ENCODE measurements around the gene CEP290.
A peak's percentile ranks its signal among the peaks of the same experiment; 100 is the strongest.
"Not testable (repeated sequence)": the region's sequence is repeated elsewhere in the genome, so short reads cannot be mapped to it uniquely, and the experiment has no call there.

CEP290 gene

DNA sequence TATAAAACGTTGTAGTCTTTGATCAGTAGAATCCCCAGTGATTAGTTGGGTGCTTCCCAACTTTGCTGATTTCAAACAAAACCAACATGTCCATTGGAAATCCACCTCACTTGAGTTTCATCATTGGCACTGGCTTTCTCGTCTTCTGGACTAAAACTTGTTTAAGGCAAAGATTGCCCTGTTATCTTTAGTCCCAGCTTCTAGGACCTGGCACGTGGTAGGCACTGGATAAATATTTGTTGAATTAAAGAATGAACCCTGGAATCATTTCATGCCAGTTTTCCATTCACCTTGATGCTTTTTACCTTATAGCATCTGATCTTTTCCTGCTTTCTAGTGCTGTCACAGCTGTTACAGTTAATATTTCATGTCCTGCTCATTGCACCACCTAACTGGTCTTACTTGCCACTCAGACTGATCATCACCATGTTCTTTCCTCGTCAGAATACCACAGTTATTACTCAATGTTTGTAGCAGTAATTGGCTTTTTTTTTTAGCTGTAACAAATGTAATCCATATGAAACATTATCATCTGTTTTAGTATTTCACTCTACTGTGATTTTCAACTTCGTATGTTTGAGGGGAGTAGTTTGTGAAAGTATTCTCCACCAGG is 105.4 kb downstream of the CEP290 start:
- no peak for DNase-seq (ENCODE audit: low spot score)
- Histone ChIP-seq H3K4me3 (ENCODE audit: severe bottlenecking) (peak overlapping the region; percentile 79), H3K36me3 (ENCODE audit: low read depth) (peaks cover 32% of the 10 kb centered on the region), H3K27me3 (ENCODE audit: insufficient read depth, poor library complexity, severe bottlenecking) (no peaks in the 10 kb centered on the region), H3K9me3 (ENCODE audit: severe bottlenecking) (no peaks in the 10 kb centered on the region), H3K27ac (ENCODE audit: poor library complexity, severe bottlenecking) (peak overlapping the region; percentile 33), H3K4me1 (ENCODE audit: insufficient read depth, poor library complexity, severe bottlenecking) (peaks cover 12% of the 10 kb centered on the region)
- TF ChIP-seq, protein P1, sequence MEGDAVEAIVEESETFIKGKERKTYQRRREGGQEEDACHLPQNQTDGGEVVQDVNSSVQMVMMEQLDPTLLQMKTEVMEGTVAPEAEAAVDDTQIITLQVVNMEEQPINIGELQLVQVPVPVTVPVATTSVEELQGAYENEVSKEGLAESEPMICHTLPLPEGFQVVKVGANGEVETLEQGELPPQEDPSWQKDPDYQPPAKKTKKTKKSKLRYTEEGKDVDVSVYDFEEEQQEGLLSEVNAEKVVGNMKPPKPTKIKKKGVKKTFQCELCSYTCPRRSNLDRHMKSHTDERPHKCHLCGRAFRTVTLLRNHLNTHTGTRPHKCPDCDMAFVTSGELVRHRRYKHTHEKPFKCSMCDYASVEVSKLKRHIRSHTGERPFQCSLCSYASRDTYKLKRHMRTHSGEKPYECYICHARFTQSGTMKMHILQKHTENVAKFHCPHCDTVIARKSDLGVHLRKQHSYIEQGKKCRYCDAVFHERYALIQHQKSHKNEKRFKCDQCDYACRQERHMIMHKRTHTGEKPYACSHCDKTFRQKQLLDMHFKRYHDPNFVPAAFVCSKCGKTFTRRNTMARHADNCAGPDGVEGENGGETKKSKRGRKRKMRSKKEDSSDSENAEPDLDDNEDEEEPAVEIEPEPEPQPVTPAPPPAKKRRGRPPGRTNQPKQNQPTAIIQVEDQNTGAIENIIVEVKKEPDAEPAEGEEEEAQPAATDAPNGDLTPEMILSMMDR (IDR thresholded peaks at IDR 0.05; ENCODE audit: poor library complexity, severe bottlenecking), result no peak
- peak; percentile 32; the same call in 2 of the 3 replicates for ATAC-seq (ENCODE audit: low read depth)

DNA sequence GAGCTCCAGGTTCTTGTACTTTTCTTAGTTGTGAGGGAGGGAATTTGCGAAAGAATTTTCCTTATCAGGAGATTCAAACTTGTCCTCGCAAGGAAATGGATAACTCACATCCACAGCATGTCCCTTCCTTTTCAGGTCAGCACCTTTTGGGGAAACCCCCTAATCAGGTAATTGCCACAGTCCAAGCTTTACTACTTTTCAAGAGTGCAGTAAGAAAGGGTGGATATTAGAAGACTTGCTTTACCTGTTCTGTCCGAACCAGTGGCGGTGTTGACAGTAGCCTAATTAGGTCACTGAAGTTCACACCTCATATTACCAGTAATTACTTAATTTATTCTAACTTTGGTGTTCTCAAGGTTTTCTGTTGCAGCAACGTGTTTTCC is 106.0 kb downstream of the CEP290 start:
- no peaks in the 10 kb centered on the region for H3K27me3 ChIP-seq (ENCODE audit: insufficient read depth, poor library complexity, severe bottlenecking)
- TF ChIP-seq, protein P1 (IDR thresholded peaks at IDR 0.05; ENCODE audit: poor library complexity, severe bottlenecking), result no peak
- peak overlapping the region; percentile 33 for H3K27ac ChIP-seq (ENCODE audit: poor library complexity, severe bottlenecking)
- H3K36me3 ChIP-seq (ENCODE audit: low read depth), result peaks cover 27% of the 10 kb centered on the region
- peak; percentile 13; the same call in 2 of the 3 replicates for ATAC-seq (ENCODE audit: low read depth)
- no peak for DNase-seq (ENCODE audit: low spot score)
- no peaks in the 10 kb centered on the region for H3K9me3 ChIP-seq (ENCODE audit: severe bottlenecking)
- H3K4me1 ChIP-seq (ENCODE audit: insufficient read depth, poor library complexity, severe bottlenecking), result peaks cover 12% of the 10 kb centered on the region
- peak overlapping the region; percentile 79 for H3K4me3 ChIP-seq (ENCODE audit: severe bottlenecking)

DNA sequence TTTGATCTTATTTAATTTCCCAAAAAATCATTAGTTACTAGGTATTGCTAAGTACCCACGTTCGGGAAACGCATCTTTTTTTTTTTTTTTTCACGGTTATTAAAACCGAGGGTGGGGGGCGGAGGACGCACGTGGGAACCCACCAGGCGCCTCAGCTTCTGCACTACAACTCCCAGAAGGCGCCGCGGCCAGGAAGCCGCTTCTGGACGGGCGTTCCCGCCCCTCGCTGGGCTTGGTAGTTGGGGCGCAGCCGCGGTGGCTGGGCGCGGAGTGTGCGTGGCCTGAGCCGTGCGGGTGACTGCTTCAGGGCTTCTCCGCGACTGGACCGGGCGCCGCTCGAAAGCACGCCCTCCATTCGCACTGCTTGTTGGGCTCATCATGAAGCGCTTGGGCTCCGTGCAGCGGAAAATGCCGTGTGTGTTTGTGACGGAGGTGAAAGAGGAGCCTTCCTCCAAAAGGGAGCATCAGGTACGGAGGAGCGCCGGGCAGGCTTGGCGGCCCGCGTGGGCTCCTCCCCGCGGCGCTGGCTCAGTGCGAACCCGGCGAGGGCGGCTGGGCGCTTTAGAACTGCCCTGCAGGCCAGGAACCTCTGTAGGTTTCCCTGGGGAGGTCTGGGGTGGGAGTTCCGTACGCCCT is 106.5 kb downstream of the CEP290 start:
- TF ChIP-seq, protein P1 (IDR thresholded peaks at IDR 0.05; ENCODE audit: poor library complexity, severe bottlenecking), result no peak
- H3K4me1 ChIP-seq (ENCODE audit: insufficient read depth, poor library complexity, severe bottlenecking), result peaks cover 12% of the 10 kb centered on the region
- peak overlapping the region; percentile 33 for H3K27ac ChIP-seq (ENCODE audit: poor library complexity, severe bottlenecking)
- DNase-seq (ENCODE audit: low spot score) (peak; percentile 87), ATAC-seq (ENCODE audit: low read depth) (peak; percentile 97)
- no peaks in the 10 kb centered on the region for H3K9me3 ChIP-seq (ENCODE audit: severe bottlenecking)
- H3K36me3 ChIP-seq (ENCODE audit: low read depth), result peaks cover 22% of the 10 kb centered on the region
- H3K27me3 ChIP-seq (ENCODE audit: insufficient read depth, poor library complexity, severe bottlenecking), result no peaks in the 10 kb centered on the region
- peak overlapping the region; percentile 79 for H3K4me3 ChIP-seq (ENCODE audit: severe bottlenecking)

DNA sequence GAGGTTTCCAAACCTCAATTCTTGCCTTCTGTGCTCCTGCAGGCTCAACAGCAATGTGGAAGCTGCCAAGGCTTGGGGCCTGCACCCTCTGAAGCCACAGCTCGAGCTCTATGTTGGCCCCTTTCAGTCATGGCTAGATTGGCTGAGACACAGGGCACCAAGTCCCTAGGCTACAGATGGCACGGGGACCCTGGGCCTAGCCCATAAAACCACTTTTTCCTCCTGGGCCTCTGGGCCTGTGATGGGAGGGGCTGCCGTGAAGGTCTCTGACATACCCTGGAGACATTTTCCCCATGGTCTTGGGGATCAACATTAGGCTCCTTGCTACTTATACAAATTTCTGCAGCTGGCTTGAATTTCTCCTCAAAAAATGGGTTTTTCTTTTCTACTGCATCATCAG is 110.7 kb downstream of the CEP290 start:
- DNase-seq (ENCODE audit: low spot score); H3K4me3 ChIP-seq (ENCODE audit: severe bottlenecking); H3K9me3 ChIP-seq (ENCODE audit: severe bottlenecking); H3K27ac ChIP-seq (ENCODE audit: poor library complexity, severe bottlenecking); H3K27me3 ChIP-seq (ENCODE audit: insufficient read depth, poor library complexity, severe bottlenecking); H3K4me1 ChIP-seq (ENCODE audit: insufficient read depth, poor library complexity, severe bottlenecking); ATAC-seq (ENCODE audit: low read depth); H3K36me3 ChIP-seq (ENCODE audit: low read depth): not testable (repeated sequence)

DNA sequence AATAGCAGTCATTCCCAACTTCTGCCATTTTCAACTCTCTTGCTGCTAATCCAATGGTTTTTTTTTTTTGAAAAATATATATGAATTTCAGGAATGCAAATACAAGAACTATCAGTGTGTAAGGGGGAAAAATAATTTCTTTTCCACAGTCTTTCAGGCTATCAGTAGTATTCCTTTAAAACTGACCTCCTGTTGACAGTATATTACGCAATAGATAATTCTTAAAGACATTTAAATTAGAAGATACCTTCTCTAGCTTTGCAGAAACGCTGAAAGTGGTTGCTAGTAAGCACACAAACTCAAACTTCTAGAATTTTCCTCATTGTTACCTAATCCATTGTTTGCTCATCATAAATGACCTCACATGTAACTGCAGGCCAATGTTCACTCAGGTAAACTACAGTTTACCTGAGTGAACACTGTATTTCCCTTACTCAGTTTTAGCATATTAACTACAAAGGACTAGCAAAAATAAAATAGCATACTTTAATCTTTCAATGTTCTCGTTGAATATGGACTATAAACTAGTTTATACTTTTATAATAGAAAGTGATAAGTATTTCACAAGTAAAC is 112.7 kb downstream of the CEP290 start, which contains the start of gene C12orf50:
Gene C12orf50, minus strand, starts transcription at position 309 of the 573 bp plus-strand sequence. CDS start 2,439 bp downstream, outside the sequence.
- ATAC-seq (ENCODE audit: low read depth) (no peak), DNase-seq (ENCODE audit: low spot score) (no peak)
- TF ChIP-seq, protein P1 (IDR thresholded peaks at IDR 0.05; ENCODE audit: poor library complexity, severe bottlenecking), result no peak

More for the DNA sequence above, 112.7 kb downstream of the CEP290 start, which contains the start of gene C12orf50:
- Histone ChIP-seq H3K36me3 (ENCODE audit: low read depth) (no peaks in the 10 kb centered on the region), H3K4me1 (ENCODE audit: insufficient read depth, poor library complexity, severe bottlenecking) (no peaks in the 10 kb centered on the region), H3K27me3 (ENCODE audit: insufficient read depth, poor library complexity, severe bottlenecking) (no peaks in the 10 kb centered on the region), H3K27ac (ENCODE audit: poor library complexity, severe bottlenecking) (no peak within 1 kb of the TSS), H3K9me3 (ENCODE audit: severe bottlenecking) (no peaks in the 10 kb centered on the region), H3K4me3 (ENCODE audit: severe bottlenecking) (no peak within 1 kb of the TSS)

Measured in RWPE2 (cell line).